ENCODE data around the gene PDZD2. TPM values are rescaled to one million over a fixed set of nuclear protein-coding genes. Genes with fewer than 3 reads are reported as not detected.

PDZD2 gene
- total RNA-seq, 4 donors from 2014 or later: 34.1 to 91.4 (median 51.0) TPM

- no peak for TF ChIP-seq CTCF (IDR thresholded peaks at IDR 0.05; ENCODE audit: low read depth)
Measured at GRCh38 chr5:31625394-31625793, 13.5 kb upstream of the PDZD2 start.

- no peak for TF ChIP-seq CTCF (IDR thresholded peaks at IDR 0.05; ENCODE audit: low read depth)
Measured at GRCh38 chr5:31626156-31626555, 12.8 kb upstream of the PDZD2 start.

GRCh38 chr5:31626604-31627234, 12.2 kb upstream of the PDZD2 start:
- no peak for TF ChIP-seq CTCF (IDR thresholded peaks at IDR 0.05; ENCODE audit: low read depth)

GRCh38 chr5:31630931-31631330, 8.0 kb upstream of the PDZD2 start:
- no peak for TF ChIP-seq CTCF (IDR thresholded peaks at IDR 0.05; ENCODE audit: low read depth)

- no peak for TF ChIP-seq CTCF (IDR thresholded peaks at IDR 0.05; ENCODE audit: low read depth)
Measured at GRCh38 chr5:31632460-31632859, 6.5 kb upstream of the PDZD2 start.

- TF ChIP-seq CTCF (IDR thresholded peaks at IDR 0.05; ENCODE audit: low read depth): no peak
Measured at GRCh38 chr5:31635446-31635845, 3.5 kb upstream of the PDZD2 start.

GRCh38 chr5:31637851-31638250, 1.1 kb upstream of the PDZD2 start:
- no peak for TF ChIP-seq CTCF (IDR thresholded peaks at IDR 0.05; ENCODE audit: low read depth)

Measured in subcutaneous adipose tissue (tissue), 4 donors.